WERI-Rb-1 (cell line): ENCODE measurements around the gene ALDH5A1.

Experiments
- DNase-seq: peaks from one replicate; pipeline ENCODE4 v3.0.0-alpha.2; 2020
- H3K27ac ChIP-seq: fragments of 250-450 bp; sonication (Bioruptor Pico); 2 replicates; pipeline ENCODE4 v1.5.1; 2020; ENCODE audit warnings: mild to moderate bottlenecking, moderate library complexity
- H3K27me3 ChIP-seq: fragments of 250-450 bp; sonication (Bioruptor Pico); 2 replicates; pipeline ENCODE4 v1.5.1; 2021; ENCODE audit warnings: mild to moderate bottlenecking, low read depth, moderate library complexity; ENCODE audit not compliant: insufficient read depth, severe bottlenecking
- H3K36me3 ChIP-seq: fragments of 250-450 bp; sonication (Bioruptor Pico); 2 replicates; pipeline ENCODE4 v1.5.1; 2020; ENCODE audit warnings: mild to moderate bottlenecking, moderate library complexity
- H3K4me3 ChIP-seq: 2 replicates; pipeline ENCODE4 v1.5.1; 2011; ENCODE audit warnings: low read depth, mild to moderate bottlenecking, control low read depth, low read length
- H3K9me3 ChIP-seq: fragments of 250-450 bp; sonication (Bioruptor Pico); 2 replicates; pipeline ENCODE4 v1.5.1; 2021; ENCODE audit warnings: mild to moderate bottlenecking, moderate library complexity; ENCODE audit not compliant: severe bottlenecking
- CTCF ChIP-seq: IDR thresholded peaks from 2 replicates; pipeline ENCODE4 v1.5.1; 2011; ENCODE audit warnings: low read depth, mild to moderate bottlenecking, control low read depth, inconsistent platforms, low read length

ALDH5A1 gene

GRCh38 chr6:24451581-24452388 lies 43.0 kb upstream of the ALDH5A1 start:
- DNase-seq, result no peak
- no peak overlapping the region for H3K27ac ChIP-seq
- TF ChIP-seq CTCF, result no peak
- H3K9me3 ChIP-seq, result no peaks in the 10 kb centered on the region
- H3K4me3 ChIP-seq, result no peak overlapping the region
- peaks cover 6% of the 10 kb centered on the region for H3K36me3 ChIP-seq
- H3K27me3 ChIP-seq, result no peaks in the 10 kb centered on the region

GRCh38 chr6:24453921-24454320 lies 40.8 kb upstream of the ALDH5A1 start:
- no peak for TF ChIP-seq CTCF
- DNase-seq, result no peak
- Histone ChIP-seq H3K4me3 (no peak overlapping the region), H3K27ac (no peak overlapping the region), H3K36me3 (peaks cover 12% of the 10 kb centered on the region), H3K27me3 (no peaks in the 10 kb centered on the region), H3K9me3 (no peaks in the 10 kb centered on the region)

GRCh38 chr6:24454452-24454851 lies 40.3 kb upstream of the ALDH5A1 start:
- peaks cover 12% of the 10 kb centered on the region for H3K36me3 ChIP-seq
- no peak for TF ChIP-seq CTCF
- H3K27me3 ChIP-seq, result no peaks in the 10 kb centered on the region
- H3K4me3 ChIP-seq, result no peak overlapping the region
- DNase-seq, result no peak
- H3K9me3 ChIP-seq, result no peaks in the 10 kb centered on the region
- no peak overlapping the region for H3K27ac ChIP-seq

- Histone ChIP-seq H3K4me3 (no peak overlapping the region), H3K27ac (no peak overlapping the region), H3K36me3 (peaks cover 12% of the 10 kb centered on the region), H3K27me3 (no peaks in the 10 kb centered on the region), H3K9me3 (no peaks in the 10 kb centered on the region)
- TF ChIP-seq CTCF, result no peak
- DNase-seq, result no peak
Measured at GRCh38 chr6:24455061-24455460, 39.7 kb upstream of the ALDH5A1 start.

GRCh38 chr6:24458134-24458533 lies 36.6 kb upstream of the ALDH5A1 start:
- Histone ChIP-seq H3K27me3 (no peaks in the 10 kb centered on the region), H3K27ac (no peak overlapping the region), H3K4me3 (no peak overlapping the region), H3K36me3 (peaks cover 12% of the 10 kb centered on the region), H3K9me3 (no peaks in the 10 kb centered on the region)
- DNase-seq, result no peak
- no peak for TF ChIP-seq CTCF

- no peaks in the 10 kb centered on the region for H3K27me3 ChIP-seq
- H3K4me3 ChIP-seq, result no peak overlapping the region
- TF ChIP-seq CTCF, result no peak
- H3K27ac ChIP-seq, result no peak overlapping the region
- H3K9me3 ChIP-seq, result no peaks in the 10 kb centered on the region
- DNase-seq, result peak; percentile 1
- peaks cover 12% of the 10 kb centered on the region for H3K36me3 ChIP-seq
Measured at GRCh38 chr6:24458941-24459340, 35.8 kb upstream of the ALDH5A1 start.
